Measurements from ENCODE around the gene CSF1R. TPM values are rescaled to one million over a fixed set of nuclear protein-coding genes. Genes with fewer than 3 reads are reported as not detected.

Gene CSF1R
- polyA plus RNA-seq, 2 of the 4 experiments (the other 2 are of a cell fraction): 0.06 TPM; not detected in 1

DNA sequence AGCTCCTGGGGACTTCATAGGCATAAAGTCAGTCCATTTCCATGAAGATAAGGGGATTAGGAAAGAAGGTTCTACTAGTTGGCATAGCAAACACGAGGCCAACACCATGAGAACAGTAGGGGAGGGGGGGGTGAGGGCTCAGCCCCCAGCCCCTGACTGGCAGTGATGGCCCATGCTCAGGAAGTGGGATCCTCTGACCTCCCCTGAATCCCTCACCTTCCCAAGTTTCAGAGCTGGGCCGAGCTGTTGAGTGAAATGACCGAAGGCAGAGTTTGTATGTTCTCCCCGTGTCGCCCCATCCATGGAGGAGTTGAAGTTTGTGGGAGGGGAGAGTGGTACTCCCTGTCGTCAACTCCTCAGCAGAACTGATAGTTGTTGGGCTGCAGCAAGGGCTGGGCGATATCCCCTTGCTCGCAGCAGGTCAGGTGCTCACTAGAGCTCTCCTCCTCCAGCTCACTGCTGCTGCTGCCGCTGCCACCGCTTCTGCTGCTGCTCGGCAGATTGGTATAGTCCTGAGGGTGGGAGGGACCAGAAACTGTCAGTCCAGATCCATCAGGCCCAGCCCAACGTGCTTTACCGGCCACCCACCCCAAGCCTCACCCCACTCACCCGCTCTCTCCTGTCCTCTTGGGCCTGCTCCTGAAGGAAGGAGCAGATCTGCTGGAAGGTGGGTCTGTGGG, 32.5 kb downstream of the CSF1R start:
- 96% methylated on average over 14 of the region's 14 CpGs for WGBS (ENCODE audit: missing lambda C conversion rate)
- FAIRE-seq: no peak
- no peaks in the 10 kb centered on the region for H3K9me3 ChIP-seq
- peak overlapping the region in 1 of 2 experiments; percentile 66; a peak in 3 of 6 replicates for H3K27ac ChIP-seq
- no peak for ATAC-seq
- peaks cover 7% of the 10 kb centered on the region for H3K4me1 ChIP-seq
- ChIA-PET CTCF (interaction anchor here (0.6 to 2.5 kb wide), 4 partner anchors 11 to 92 kb away, joined by 3 to 7 read pairs (median 3); no protein-coding TSS in a partner anchor), POLR2A (interaction anchor here (1.3 kb wide), 1 partner anchor 10 kb away, joined by 4 read pairs; no protein-coding TSS in a partner anchor)
- no peak for TF ChIP-seq HOXB5 (CRISPR knock-in tag; IDR thresholded peaks at IDR 0.05)
- TF ChIP-seq, protein P1, sequence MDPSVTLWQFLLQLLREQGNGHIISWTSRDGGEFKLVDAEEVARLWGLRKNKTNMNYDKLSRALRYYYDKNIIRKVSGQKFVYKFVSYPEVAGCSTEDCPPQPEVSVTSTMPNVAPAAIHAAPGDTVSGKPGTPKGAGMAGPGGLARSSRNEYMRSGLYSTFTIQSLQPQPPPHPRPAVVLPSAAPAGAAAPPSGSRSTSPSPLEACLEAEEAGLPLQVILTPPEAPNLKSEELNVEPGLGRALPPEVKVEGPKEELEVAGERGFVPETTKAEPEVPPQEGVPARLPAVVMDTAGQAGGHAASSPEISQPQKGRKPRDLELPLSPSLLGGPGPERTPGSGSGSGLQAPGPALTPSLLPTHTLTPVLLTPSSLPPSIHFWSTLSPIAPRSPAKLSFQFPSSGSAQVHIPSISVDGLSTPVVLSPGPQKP (IDR thresholded peaks at IDR 0.05; ENCODE audit: low read depth, low read length): no peak
- no peak for TF ChIP-seq ESRRA (IDR thresholded peaks at IDR 0.05; ENCODE audit: borderline replicate concordance, low read length)
- TF ChIP-seq, protein P2, sequence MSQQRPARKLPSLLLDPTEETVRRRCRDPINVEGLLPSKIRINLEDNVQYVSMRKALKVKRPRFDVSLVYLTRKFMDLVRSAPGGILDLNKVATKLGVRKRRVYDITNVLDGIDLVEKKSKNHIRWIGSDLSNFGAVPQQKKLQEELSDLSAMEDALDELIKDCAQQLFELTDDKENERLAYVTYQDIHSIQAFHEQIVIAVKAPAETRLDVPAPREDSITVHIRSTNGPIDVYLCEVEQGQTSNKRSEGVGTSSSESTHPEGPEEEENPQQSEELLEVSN (IDR thresholded peaks at IDR 0.05; ENCODE audit: borderline replicate concordance, low read depth): no peak
- TF ChIP-seq MYC (IDR thresholded peaks at IDR 0.05; ENCODE audit: borderline replicate concordance, low read length): no peak
- H3K4me3 ChIP-seq: no peak overlapping the region
- H3K4me2 ChIP-seq: no peak overlapping the region
- DNase-seq (ENCODE audit: low read depth in 1 of 2, low spot score in 1 of 2): no peak

DNA sequence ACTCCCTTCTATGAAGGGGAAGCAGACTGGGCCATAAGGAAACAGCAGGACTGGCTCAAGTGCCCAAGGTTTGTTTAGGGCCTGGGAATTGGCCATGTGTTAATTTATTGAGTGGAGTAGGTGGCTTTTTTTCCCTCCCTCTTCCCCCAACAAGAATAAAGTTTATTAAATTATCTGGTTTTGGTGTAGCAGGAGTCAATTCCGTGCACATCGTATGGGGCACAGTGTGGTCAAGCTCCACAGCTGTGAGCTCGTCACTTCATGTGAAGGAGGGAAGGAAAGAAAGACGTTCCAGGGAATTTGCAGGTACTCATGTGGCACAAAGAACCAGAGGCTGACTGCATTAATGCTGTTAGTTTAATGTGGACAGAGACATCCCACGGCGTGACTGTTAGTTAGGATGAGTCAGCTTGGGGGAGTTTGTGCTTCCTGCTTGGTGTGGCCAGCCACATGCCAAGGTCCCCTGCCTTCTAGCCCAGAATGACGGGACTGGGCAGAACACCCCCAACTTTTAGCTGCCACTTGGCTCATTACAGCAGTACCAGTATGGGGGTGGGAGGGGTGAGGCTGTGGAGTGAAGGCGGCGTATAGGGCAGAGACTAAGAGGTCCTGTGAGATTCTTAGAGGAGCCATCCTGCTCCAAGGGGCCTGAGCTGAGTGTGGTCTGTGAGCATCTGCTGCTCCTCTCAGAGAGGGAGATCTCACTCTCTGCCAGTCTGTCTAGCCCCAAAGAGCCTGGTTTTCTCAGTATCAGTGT, 33.2 kb downstream of the CSF1R start:
- Histone ChIP-seq H3K27ac (peak overlapping the region in 1 of 2 experiments; percentile 66; a peak in 4 of 6 replicates), H3K9me3 (no peaks in the 10 kb centered on the region), H3K4me3 (no peak overlapping the region), H3K4me1 (peaks cover 7% of the 10 kb centered on the region), H3K4me2 (no peak overlapping the region)
- 69% methylated on average over 9 of the region's 9 CpGs for WGBS (ENCODE audit: missing lambda C conversion rate)
- peak in 1 of 2 experiments; percentile 31 for DNase-seq (ENCODE audit: low read depth in 1 of 2, low spot score in 1 of 2)
- FAIRE-seq: no peak
- POLR2A ChIA-PET: no interaction called here
- no peak for TF ChIP-seq FOSL2 (IDR thresholded peaks at IDR 0.05)
- TF ChIP-seq FOSL2 (CRISPR knock-in tag; IDR thresholded peaks at IDR 0.05): no peak
- TF ChIP-seq FOXS1 (CRISPR knock-in tag; IDR thresholded peaks at IDR 0.05): no peak
- TF ChIP-seq, protein P3, sequence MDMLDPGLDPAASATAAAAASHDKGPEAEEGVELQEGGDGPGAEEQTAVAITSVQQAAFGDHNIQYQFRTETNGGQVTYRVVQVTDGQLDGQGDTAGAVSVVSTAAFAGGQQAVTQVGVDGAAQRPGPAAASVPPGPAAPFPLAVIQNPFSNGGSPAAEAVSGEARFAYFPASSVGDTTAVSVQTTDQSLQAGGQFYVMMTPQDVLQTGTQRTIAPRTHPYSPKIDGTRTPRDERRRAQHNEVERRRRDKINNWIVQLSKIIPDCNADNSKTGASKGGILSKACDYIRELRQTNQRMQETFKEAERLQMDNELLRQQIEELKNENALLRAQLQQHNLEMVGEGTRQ (IDR thresholded peaks at IDR 0.05): no peak
- TF ChIP-seq RAD21 (conservative IDR thresholded peaks at IDR 0.05 in 1 of 2, IDR thresholded peaks at IDR 0.05 in 1 of 2): no peak
- TF ChIP-seq RFX5 (IDR thresholded peaks at IDR 0.05): no peak
- TF ChIP-seq, protein P4, sequence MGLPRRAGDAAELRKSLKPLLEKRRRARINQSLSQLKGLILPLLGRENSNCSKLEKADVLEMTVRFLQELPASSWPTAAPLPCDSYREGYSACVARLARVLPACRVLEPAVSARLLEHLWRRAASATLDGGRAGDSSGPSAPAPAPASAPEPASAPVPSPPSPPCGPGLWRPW (IDR thresholded peaks at IDR 0.05): no peak
- TF ChIP-seq SREBF2 (IDR thresholded peaks at IDR 0.05): no peak
- no peak for TF ChIP-seq TFCP2L1 (CRISPR knock-in tag; IDR thresholded peaks at IDR 0.05)
- TF ChIP-seq CBX8 (IDR thresholded peaks at IDR 0.05): no peak
- no peak for TF ChIP-seq PHF8 (IDR thresholded peaks at IDR 0.05; ENCODE audit: borderline replicate concordance, low read depth)
- no peak for TF ChIP-seq HOXB13 (CRISPR knock-in tag; IDR thresholded peaks at IDR 0.05; ENCODE audit: low read depth)
- TF ChIP-seq, protein P5, sequence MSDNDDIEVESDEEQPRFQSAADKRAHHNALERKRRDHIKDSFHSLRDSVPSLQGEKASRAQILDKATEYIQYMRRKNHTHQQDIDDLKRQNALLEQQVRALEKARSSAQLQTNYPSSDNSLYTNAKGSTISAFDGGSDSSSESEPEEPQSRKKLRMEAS (IDR thresholded peaks at IDR 0.05): no peak
- no peak for TF ChIP-seq NFE2L2 (conservative IDR thresholded peaks at IDR 0.05; ENCODE audit: low read length)
- no peak for TF ChIP-seq RARB (CRISPR knock-in tag; IDR thresholded peaks at IDR 0.05)
- no peak for TF ChIP-seq JUN (IDR thresholded peaks at IDR 0.05)
- TF ChIP-seq MYC (IDR thresholded peaks at IDR 0.05; ENCODE audit: borderline replicate concordance, low read length): no peak
- no peak for TF ChIP-seq HOXB5 (CRISPR knock-in tag; IDR thresholded peaks at IDR 0.05)
- TF ChIP-seq HEYL (CRISPR knock-in tag; IDR thresholded peaks at IDR 0.05): no peak
- no peak for TF ChIP-seq BHLHE40 (IDR thresholded peaks at IDR 0.05; ENCODE audit: low read depth, low read length)
- peak in 1 of 2 experiments; percentile 25; a peak in 2 of 6 replicates for ATAC-seq
- CTCF ChIA-PET: interaction anchor here (0.6 to 2.5 kb wide), 4 partner anchors 12 to 224 kb away, joined by 3 to 7 read pairs (median 3); no protein-coding TSS in a partner anchor

Data from A549 (cell line).